HG03196 (cell line): Measurements from ENCODE around the gene HNRNPU.

ENCODE experiments used
- ATAC-seq: cut with Tn5 transposase; IDR thresholded peaks from one replicate; pipeline ENCODE4 v1.9.1; 2021; ENCODE audit not compliant: unreplicated experiment

Gene HNRNPU

GRCh38 chr1:244862699-244863490 lies 1.4 kb downstream of the HNRNPU start:
- ATAC-seq: peak; percentile 64

- ATAC-seq: no peak
Measured at GRCh38 chr1:244862354-244862698, 2.0 kb downstream of the HNRNPU start.

- ATAC-seq: no peak
Measured at GRCh38 chr1:244861683-244862082, 2.7 kb downstream of the HNRNPU start.

GRCh38 chr1:244860914-244861610 lies 3.3 kb downstream of the HNRNPU start:
- no peak for ATAC-seq

- ATAC-seq: no peak
Measured at GRCh38 chr1:244860078-244860477, 4.3 kb downstream of the HNRNPU start.

- no peak for ATAC-seq
Measured at GRCh38 chr1:244858357-244858756, 6.0 kb downstream of the HNRNPU start.

- ATAC-seq: no peak
Measured at GRCh38 chr1:244857761-244858160, 6.6 kb downstream of the HNRNPU start.

- ATAC-seq: no peak
Measured at GRCh38 chr1:244854865-244855578, 9.3 kb downstream of the HNRNPU start.

- ATAC-seq: no peak
Measured at GRCh38 chr1:244854166-244854565, 10.2 kb downstream of the HNRNPU start.

GRCh38 chr1:244852694-244853093 lies 11.6 kb downstream of the HNRNPU start:
- no peak for ATAC-seq

- ATAC-seq: no peak
Measured at GRCh38 chr1:244851546-244852231, 12.7 kb downstream of the HNRNPU start.

GRCh38 chr1:244850896-244851295 lies 13.4 kb downstream of the HNRNPU start:
- no peak for ATAC-seq

- ATAC-seq: no peak
Measured at GRCh38 chr1:244850099-244850852, 14.1 kb downstream of the HNRNPU start.

GRCh38 chr1:244849189-244849866 lies 15.0 kb downstream of the HNRNPU start:
- ATAC-seq: no peak

GRCh38 chr1:244846653-244847052 lies 17.7 kb downstream of the HNRNPU start:
- ATAC-seq: no peak

- ATAC-seq: no peak
Measured at GRCh38 chr1:244844155-244845121, 19.9 kb downstream of the HNRNPU start.

- ATAC-seq: no peak
Measured at GRCh38 chr1:244843148-244843978, 21.0 kb downstream of the HNRNPU start.
